ENCODE results near the gene RAP1B. TPM values are rescaled to one million over a fixed set of nuclear protein-coding genes. Genes with fewer than 3 reads are reported as not detected.

RAP1B gene
- total and polyA plus RNA-seq, 2 of the 4 experiments (the other 2 are of a cell fraction), result 159 to 200 TPM

- no TSS peak for BruUV-seq (replicated peaks)
- DNase-seq (peak; percentile 30), ATAC-seq (ENCODE audit: low read depth) (no peak)
- Histone ChIP-seq H2BK5ac (ENCODE audit: low read depth, low read length, poor library complexity, severe bottlenecking) (peak overlapping the region; percentile 88), H3K18ac (ENCODE audit: low read depth, low read length) (peak overlapping the region; percentile 48), H3K27me3 (ENCODE audit: control insufficient read depth, insufficient read depth, low read length) (no peaks in the 10 kb centered on the region), H3K79me1 (ENCODE audit: low read depth in 1 of 2, low read length in 2 of 2) (peaks cover 0 to 14% of the 10 kb centered on the region in 2 experiments; a peak in 2 of 4 replicates), H3K4me2 (ENCODE audit: low read depth, low read length) (peak overlapping the region; percentile 58), H3K4ac (ENCODE audit: low read depth, low read length) (peak overlapping the region; percentile 95), H3K14ac (replicated peaks; ENCODE audit: low read depth, low read length) (peak overlapping the region; percentile 92), H4K5ac (ENCODE audit: low read depth, low read length) (peak overlapping the region; percentile 33), H3K9ac (ENCODE audit: low read depth, low read length) (peak overlapping the region; percentile 92), H3K4me3 (ENCODE audit: insufficient read depth, low read depth, low read length) (peak overlapping the region; percentile 58), H2AFZ (replicated peaks; ENCODE audit: low read length, poor library complexity) (peak overlapping the region; percentile 97), H3K56ac (ENCODE audit: extremely low read depth, insufficient read depth, low read length) (peak overlapping the region; percentile 78), H3K4me1 (ENCODE audit: control insufficient read depth, insufficient read depth, low read length) (no peaks in the 10 kb centered on the region), H2AK9ac (replicated peaks; ENCODE audit: low read depth, low read length, poor library complexity) (peak overlapping the region; percentile 93), H3K9me3 (ENCODE audit: control insufficient read depth, insufficient read depth, low read length) (no peaks in the 10 kb centered on the region), H3K27ac (ENCODE audit: insufficient read depth, low read length) (peak overlapping the region; percentile 98), H2BK120ac (ENCODE audit: low read depth, low read length) (peak overlapping the region; percentile 93), H2AK5ac (ENCODE audit: low read depth, low read length) (no peak overlapping the region; the same call in 1 of the 2 replicates), H4K20me1 (ENCODE audit: insufficient read depth, low read length) (peaks cover 28% of the 10 kb centered on the region), H2BK20ac (ENCODE audit: low read depth, low read length) (peak overlapping the region; percentile 84; the same call in 1 of the 2 replicates), H4K91ac (ENCODE audit: insufficient read depth, low read depth, low read length) (peak overlapping the region; percentile 93), H2BK15ac (ENCODE audit: low read depth, low read length) (peak overlapping the region; percentile 91; the same call in 1 of the 3 replicates), H3K23ac (ENCODE audit: low read depth, low read length) (peak overlapping the region; percentile 96), H4K8ac (ENCODE audit: low read depth in 2 of 2, low read length in 2 of 2) (peak overlapping the region; percentile 51 to 97), H3K36me3 (ENCODE audit: control insufficient read depth, insufficient read depth, low read length) (peaks cover 2% of the 10 kb centered on the region; the same call in 1 of the 2 replicates), H3K9me1 (ENCODE audit: insufficient read depth, low read length) (peaks cover 8% of the 10 kb centered on the region)
- WGBS, 2 experiments (ENCODE audit: extremely low coverage in 2 of 2, insufficient read length in 1 of 2), result no CpG with 5 or more reads among the region's 11 CpGs
- intact Hi-C loops (cut with micrococcal nuclease) (loop anchor here (1.0 to 5.0 kb wide), 3 partner anchors 77 to 388 kb away; partner anchors contain the start of gene NUP107), in situ Hi-C loops (cut with MboI; ENCODE audit: low sequenced_read_pairs) (loop anchor here (10.0 kb wide), 1 partner anchor 245 kb away; no protein-coding TSS in a partner anchor), dilution Hi-C loops (cut with HindIII; ENCODE audit: low sequenced_read_pairs, unreplicated experiment) (no loop called here)
- ChIA-PET POLR2A (ENCODE audit: unreplicated experiment) (interaction anchor here (0.7 to 1.3 kb wide), 2 partner anchors 11 to 199 kb away, joined by 3 to 4 read pairs; no protein-coding TSS in a partner anchor), CTCF (interaction anchor here (0.6 kb wide), 1 partner anchor 226 kb away, joined by 4 read pairs; no protein-coding TSS in a partner anchor)
- no peak for TF ChIP-seq BHLHE40 (IDR thresholded peaks at IDR 0.05; ENCODE audit: low read depth, low read length)
- TF ChIP-seq POLR2A (IDR thresholded peaks at IDR 0.05; ENCODE audit: low read depth, low read length), result no peak
- no peak for TF ChIP-seq MAZ (IDR thresholded peaks at IDR 0.05; ENCODE audit: borderline replicate concordance, low read depth, low read length)
- TF ChIP-seq CTCF (conservative IDR thresholded peaks at IDR 0.05; ENCODE audit: low read depth, low read length), result no peak
- no peak for TF ChIP-seq SMC3 (IDR thresholded peaks at IDR 0.05; ENCODE audit: low read depth, low read length)
- no peak for TF ChIP-seq RAD21 (IDR thresholded peaks at IDR 0.05; ENCODE audit: low read length)
- no peak for TF ChIP-seq RFX5 (IDR thresholded peaks at IDR 0.05; ENCODE audit: low read depth, low read length)
- TF ChIP-seq, protein P1, sequence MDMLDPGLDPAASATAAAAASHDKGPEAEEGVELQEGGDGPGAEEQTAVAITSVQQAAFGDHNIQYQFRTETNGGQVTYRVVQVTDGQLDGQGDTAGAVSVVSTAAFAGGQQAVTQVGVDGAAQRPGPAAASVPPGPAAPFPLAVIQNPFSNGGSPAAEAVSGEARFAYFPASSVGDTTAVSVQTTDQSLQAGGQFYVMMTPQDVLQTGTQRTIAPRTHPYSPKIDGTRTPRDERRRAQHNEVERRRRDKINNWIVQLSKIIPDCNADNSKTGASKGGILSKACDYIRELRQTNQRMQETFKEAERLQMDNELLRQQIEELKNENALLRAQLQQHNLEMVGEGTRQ (IDR thresholded peaks at IDR 0.05; ENCODE audit: low read depth, low read length), result no peak
- no peak for TF ChIP-seq FOS (IDR thresholded peaks at IDR 0.05; ENCODE audit: low read depth, low read length)
- TF ChIP-seq MAFK (IDR thresholded peaks at IDR 0.05; ENCODE audit: low read depth, low read length), result no peak
- no peak for TF ChIP-seq RCOR1 (IDR thresholded peaks at IDR 0.05; ENCODE audit: insufficient replicate concordance, low read length)
- no peak for TF ChIP-seq CHD1 (IDR thresholded peaks at IDR 0.05; ENCODE audit: low read depth, low read length)
- TF ChIP-seq MXI1 (IDR thresholded peaks at IDR 0.05; ENCODE audit: borderline replicate concordance, low read depth, low read length), result no peak
- TF ChIP-seq NFE2L2 (IDR thresholded peaks at IDR 0.05; ENCODE audit: low read depth, low read length), result no peak
These were observed 715 bp upstream of the RAP1B start for GRCh38 chr12:68609998-68610369.

Measured in IMR-90 (cell line).